ENCODE results near the gene MFSD6.

Gene MFSD6

DNA sequence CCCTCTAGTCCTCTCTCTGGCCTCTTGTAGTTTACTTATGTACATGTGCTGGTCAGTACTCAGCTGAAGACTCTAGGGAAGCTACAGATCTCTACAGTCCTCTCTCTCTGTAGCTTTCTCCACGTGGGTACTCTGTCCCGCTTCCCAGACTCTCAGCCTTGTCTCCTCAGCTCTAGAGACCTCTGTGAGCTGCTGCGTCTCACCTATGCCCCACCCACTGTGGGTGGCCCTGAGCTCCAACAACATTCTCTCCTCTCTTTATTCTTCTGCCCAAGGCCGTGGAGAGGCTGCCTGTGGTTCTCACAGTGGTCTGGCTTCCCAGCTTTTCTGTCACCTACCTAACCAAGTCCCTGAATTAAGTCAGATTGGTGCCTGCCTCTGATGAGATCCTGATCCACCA, 33.4 kb downstream of the MFSD6 start:
- DNase-seq = no peak

DNA sequence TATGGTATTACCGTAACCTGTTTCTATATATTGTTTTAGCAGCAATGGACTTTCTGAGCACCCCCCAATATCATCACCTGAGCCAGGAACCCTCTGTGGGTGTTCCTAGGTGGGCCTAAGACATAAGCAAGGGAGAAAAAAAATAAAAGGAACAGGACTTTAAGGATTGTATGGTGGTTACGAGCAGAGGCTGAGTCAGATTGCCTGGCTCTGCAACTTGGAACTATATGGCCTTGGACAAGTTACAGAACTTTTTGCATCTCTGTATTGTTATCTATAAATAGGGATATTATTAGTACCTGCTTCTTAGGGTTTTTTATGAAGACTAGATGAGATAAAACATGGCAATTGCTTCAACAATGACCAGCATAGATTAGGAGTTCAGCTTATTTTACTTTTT, 34.9 kb downstream of the MFSD6 start:
- DNase-seq = no peak

DNA sequence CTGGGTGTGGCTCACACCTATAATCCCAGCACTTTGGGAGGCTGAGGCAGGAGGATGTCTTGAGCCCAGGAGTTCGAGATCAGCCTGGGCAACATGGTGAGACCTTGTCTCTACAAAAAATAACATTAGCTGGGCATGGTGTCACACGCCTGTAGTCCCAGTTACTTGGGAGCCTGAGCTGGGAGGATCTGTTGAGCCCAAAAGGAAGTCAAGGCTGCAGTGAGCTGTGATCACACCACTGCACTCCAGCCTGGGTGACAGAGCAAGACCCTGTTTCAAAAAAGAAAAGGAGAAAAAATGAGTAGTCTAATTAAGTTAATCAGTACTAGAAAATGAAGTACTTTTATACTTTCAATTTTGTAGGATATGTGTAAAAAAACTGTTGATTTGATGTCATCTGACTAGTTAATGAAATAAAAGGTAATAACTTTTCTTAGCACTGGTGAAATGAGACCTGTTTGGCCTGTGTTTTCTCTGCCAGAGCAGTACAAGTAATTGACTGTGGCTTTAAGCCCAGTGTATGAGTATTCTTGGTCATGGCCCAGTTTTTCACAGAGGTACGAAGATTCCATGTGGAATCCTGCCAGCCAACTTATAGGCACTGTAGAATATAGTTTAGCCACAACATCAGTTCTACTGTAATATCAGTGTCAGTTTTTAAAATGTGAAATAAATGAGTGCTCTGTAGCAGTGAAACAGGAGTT, 35.8 kb downstream of the MFSD6 start:
- no peak for DNase-seq

DNA sequence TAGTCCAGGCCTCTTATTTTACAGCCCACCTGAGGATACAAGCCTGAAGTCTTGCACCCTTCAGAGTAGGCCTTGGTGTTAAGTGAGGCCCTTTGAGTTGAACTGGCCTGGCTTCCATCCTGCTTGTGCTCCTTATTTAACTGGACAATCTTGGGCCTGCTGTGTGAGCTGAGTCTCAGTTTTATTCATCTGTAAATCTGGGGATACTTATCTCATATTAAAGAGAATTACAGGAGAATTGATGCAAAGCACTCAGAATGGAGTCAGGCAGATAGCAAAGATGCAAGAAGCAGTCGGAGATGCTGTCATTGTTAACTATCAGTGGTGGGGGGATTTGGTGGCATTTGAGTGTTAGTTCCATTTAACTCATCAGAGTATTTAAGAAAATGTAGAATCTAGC, 36.8 kb downstream of the MFSD6 start:
- no peak for DNase-seq

DNA sequence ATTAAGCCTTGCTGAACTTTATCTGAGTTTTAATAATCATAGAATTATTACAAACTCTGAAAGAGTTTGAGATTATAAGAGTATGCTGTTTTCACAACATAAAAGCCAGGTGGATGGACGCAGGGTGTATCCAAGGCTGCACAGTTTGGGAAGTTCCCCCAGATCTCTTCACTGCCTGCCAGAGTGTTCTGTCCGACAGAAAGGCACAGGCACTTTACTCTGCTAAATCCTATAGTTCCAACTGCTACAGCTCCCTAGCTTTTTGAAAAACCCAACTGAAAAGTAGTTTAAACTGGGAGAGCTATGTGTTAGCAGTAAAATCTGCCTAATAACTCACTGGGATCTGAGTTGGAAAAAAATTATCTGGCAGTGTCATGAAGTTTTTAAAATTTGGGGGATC, 38.0 kb downstream of the MFSD6 start:
- DNase-seq = no peak

DNA sequence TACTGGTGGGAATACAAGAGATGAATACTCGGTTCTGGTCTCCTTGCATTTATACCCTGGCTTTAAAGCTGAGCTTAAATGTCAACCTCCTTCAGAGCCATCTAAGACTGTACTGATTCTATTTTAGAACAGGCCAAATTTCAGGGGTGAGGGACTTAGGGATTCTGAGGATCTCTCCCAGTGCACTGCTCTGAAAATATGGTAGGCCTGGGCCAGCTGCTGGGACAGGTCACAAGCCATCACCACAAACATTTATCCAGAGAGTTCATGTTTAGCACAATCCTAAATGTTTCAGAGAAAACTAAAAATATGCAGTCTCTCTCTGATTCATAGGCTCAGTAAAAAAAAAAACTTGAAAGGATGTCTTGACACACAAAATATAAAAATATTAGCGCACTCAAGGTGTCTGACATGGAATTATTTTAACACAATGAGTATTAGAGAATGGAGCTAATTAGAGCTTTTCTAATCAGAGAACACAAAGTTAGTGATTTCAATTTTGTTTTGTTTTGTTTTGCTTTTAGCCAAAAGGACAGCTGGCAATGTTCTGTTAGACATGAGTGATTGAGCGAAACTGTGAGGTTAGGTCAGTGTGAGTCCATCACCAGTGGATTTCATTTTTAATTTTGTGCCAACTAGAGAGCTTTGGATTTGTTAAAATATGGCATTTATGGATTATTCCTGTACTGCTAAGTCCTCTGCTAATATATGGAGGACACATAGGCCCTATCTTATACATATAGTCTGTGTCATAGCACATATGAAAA, 38.8 kb downstream of the MFSD6 start:
- no peak for DNase-seq

DNA sequence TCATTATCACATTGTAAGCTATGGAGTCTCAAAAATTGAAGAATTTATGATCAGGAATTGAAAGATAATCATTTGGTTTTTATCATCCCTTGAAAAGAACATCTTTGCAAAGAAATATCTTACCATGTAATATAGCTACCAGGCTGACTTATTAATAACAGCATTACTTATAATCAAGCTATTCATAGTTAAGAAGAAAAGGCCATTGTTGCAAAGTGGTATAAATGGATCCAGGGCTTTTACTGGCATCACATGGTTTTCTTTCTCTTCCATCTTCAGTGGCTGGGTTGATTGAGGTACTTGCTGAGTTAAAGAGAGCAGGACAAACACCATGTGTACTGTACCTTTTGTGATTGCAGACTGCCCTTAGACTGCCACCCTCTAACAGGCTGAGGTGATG, 39.6 kb downstream of the MFSD6 start:
- no peak for DNase-seq

DNA sequence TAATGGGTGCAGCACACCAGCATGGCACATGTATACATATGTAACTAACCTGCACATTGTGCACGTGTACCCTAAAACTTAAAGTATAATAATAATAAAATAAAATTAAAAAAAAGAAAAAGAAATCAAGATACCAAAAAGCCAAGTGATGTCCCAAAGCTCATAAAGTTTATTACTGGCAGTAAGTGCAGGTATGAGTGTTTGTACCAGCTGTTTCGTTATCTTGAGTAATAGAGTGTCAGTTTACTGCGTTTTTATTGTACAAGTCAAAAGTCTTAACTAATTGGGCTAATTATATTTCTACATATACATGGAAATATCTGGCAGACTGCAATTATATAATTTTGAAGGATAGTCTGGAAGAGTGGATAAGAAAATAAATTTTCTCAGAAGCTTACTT, 41.8 kb downstream of the MFSD6 start:
- DNase-seq = no peak

DNA sequence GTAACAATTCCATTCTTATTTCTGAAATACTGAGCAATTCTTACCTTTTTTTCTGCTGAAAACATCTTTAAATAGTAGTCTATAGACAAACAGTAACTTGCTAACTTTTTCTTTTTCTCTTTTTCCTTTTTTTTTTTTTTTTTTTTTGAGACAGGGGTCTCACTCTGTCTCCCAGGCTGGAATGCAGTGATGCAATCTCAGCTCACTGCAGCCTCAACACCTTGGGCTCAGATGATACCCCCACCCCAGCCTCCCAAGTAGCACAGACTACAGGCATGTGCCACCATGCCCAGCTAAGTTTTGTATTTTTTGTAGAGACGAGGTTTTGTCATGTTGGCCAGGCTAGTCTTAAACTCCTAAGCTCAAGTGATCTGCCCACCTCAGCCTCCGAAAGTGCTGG, 42.2 kb downstream of the MFSD6 start:
- no peak for DNase-seq

DNA sequence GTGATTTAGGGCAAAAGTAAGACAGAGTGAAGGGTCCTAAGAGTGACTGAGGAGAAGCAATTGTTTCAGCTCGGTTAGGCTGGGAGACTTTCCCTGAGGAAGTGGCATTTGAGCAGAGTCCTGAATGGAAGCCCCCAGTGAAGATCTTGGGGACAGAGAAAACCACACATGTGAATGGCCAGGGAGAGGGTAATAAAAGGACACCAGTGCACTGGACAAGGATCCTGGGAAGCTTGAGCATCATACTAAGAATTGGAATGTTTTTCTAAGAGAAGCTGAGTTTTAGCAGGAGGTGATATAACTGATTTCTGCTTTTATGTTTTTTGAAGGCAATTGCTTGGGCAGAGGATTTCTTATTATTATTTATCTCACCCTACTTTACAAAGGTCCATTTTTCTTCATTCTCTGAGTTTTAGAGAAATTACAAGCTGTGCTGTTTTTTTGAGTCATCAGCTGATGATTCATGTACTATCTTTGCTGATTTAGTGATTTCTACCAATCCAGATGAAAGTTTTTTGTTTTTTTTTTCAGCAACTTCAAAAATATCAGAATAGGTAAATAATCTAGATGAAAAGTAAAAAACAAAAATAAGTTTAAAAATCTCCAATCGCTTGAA, 43.5 kb downstream of the MFSD6 start:
- no peak for DNase-seq

DNA sequence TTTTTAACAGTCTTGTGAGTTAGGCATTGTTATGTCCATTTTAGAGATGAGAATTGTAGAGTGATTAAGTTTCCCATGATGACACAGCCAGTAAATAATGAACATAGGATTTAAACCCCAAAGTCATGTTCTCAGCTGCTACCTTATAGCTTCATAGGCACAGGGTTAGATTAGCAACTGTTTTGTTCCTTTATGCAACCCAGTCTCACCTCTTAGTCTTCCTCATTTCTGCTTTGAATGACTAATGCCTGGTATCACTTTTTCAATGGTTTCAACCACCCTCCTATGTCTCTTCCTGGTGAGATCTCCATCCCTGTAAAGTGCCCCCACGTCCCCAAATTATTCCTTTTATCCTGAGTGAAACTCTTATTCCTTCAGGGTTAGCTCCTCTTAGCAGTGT, 44.3 kb downstream of the MFSD6 start:
- no peak for DNase-seq

DNA sequence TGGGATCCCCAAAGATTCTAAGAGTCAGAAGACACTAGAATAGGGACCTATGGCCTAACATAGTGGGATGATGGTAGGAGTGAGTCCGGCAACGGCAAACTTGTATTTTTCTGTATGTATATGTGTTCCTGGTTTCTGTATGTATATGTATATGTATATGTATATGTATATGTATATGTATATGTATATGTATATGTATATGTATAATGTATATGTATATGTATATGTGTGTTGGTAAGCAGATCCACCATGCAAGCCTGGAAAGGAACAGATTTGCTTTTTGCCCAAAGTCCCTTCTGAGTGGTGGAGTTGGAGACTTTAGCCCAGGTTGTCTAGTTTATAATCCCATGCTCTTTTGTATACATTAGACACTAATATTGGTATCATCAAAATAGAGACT, 46.6 kb downstream of the MFSD6 start:
- DNase-seq = no peak

DNA sequence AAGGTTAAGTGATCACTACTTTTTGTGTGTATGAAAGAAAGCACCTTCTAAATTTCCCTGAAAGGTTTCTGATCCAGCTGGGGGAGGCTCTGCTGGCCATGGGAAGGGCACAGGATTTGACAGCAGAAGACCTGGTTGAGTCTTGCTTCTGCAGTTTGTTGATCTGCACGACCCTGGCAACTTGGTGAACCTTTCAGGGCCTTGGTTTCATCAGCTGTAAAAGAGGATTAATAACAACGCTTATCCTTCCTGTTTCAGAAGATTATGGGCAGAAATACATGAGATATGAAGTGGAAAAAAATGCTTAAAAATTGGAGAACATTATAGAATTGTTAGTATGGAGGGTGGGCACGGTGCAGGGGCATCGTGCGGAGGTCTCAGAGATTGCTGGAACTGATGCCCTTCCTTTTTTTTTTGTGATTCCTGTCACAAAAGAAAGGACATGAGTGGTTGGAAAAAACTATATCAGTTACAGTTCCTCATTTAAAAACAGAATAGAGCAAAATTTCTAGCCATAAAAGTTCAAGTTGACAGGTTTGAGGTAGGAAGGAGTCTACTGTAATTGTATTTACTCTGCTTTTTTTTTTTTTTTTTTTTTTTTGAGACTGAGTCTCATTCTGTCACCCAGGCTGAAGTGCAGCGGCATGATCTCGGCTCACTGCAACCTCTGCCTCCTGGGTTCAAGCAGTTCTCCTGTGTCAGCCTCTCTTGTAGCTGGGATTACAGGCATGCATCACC, 47.4 kb downstream of the MFSD6 start:
- no peak for DNase-seq

DNA sequence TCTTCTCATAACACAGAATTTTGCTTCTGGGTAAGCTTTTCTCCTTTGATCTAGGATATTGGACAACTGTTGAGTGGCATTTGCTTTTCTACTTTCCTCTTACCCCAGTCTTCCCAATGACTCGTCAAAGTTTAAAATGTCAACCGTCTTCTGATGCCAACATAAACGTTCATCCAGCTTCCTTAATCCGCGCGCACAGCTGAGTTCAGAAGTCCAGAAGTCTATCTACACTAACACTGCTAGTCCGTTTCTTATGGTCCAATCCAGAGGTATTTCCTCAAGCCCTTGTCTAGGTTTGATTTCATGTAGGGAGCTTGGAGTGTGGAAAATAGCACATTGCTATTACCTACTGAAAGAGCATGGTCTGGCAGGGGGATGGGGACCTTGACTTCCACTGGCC, 48.7 kb downstream of the MFSD6 start:
- no peak for DNase-seq

DNA sequence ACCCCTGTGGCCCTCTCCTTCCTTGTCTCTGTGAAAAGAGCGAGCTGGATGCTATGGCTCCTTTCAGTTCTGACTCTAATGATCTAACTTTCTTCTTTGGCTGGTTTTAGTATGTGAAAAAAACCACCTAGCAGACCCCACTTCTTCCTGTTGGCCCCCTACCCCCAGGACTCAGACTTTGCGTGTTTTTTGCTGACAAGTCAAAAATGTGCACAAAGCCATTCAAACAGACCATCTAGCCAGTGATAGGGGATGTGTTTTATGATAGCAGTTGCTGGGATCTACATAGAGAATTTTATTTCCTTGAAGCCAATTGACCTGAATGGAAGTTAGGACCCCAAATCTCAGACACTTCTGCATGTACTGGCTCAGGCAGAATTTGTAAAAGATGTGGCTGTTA, 49.1 kb downstream of the MFSD6 start:
- DNase-seq = no peak

DNA sequence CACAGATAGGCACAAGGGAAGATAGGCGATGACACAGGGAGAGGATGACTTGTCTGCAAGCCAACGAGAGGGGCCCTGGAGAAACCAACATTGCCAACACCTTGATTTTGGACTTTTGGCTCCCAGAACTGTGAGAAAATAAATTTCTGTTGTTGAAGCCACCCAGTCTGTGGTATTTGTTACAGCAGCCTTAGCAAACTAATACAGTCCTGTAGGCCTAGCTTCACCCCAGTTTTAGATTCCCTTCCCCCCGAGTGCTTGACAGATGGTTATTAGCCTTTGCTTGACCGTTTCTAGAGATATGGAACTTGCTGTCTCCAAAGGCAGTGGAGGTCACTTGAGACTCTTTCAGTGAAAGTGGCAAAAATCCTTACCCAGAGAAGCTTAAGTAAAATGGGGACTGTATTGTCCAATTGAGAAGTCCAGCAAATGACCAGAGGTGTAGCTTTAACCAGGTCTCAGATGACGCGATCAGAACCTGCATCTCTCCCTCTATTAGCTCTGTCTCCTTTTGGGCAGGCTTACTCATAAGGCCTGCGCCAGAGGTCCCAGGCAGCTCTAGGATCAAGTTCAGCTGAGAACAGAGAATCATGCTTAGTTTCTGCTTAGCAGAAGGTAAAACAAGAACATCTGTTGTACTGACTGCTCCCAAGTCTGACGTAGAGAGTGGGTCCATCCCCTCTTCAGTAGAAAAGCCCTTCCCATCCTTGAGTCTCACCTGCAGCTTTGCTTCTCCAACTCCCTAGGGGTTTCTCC, 50.4 kb downstream of the MFSD6 start:
- no peak for DNase-seq

DNA sequence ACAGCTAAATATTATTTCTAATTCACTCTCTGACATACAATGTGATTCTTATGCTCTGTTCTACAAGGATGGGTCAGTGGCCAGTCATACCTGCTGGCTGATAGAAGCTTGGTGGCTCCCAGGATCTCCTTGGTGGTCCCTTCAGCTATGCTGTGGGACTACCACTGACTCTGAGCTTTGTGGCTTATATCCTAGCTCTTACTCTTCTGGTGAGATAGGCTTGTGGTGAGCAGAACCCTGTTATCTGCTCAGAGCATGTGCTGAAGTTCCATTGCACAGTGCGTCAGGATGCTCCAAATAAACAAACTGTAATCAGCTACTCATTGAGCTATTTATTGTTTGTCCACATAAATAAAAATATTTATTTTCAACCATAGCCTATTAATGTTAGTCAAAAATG, 51.7 kb downstream of the MFSD6 start:
- DNase-seq = no peak

DNA sequence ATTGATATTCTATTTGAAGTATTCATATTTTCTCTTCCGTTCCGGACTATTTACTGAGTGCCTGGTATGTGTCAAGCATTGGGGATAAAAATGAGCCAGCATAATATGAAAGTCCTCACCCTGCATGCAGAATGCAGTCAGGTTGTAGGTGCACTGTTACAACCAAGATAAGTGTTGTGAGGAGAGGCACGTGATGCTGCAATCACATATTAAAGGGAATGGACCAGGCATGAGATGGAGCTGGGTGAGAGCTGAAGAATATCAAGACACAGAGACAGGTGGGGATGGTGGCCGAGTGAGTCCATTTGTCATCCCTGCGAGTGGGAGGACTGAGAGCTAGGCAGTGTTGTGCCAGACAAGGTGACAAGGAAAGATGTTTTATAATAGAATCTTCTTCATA, 52.3 kb downstream of the MFSD6 start:
- no peak for DNase-seq

DNA sequence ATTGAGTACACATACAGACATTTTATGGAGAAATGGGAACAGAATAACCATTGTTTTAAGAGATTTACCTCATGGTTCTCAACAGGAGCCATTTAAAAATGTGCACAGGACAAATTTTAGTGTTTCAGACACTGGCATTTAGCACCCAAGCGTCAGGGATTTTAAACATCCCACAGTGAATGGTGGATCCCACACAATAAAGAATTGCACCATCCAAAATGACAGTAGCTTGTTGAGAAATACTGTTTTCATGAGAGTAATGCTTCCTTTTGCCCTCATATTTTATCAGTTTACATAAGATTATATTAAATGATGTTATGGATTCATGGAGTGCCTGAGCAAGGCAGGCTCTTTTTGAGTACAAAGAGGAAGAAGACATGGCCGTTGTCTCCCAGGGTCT, 54.0 kb downstream of the MFSD6 start:
- DNase-seq = no peak

DNA sequence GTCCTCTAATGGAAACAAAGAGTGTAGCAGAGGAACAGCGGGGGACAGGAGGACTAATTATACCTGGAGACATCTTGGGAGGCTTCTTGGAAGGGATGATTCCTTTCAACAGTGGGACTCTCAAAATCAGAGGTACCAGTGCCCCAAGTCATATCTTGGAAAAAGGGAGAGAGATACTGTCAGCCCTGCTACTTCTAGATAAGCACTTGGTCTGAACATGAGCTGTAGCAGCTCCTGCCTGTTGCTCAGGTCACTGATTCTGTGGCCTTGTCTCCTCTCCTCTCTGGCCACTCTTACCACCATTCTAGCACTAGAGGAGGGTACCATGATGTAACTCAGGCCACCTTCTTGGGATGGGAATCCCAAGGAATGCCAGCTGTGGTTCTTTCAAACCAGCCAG, 54.5 kb downstream of the MFSD6 start:
- DNase-seq = no peak

DNA sequence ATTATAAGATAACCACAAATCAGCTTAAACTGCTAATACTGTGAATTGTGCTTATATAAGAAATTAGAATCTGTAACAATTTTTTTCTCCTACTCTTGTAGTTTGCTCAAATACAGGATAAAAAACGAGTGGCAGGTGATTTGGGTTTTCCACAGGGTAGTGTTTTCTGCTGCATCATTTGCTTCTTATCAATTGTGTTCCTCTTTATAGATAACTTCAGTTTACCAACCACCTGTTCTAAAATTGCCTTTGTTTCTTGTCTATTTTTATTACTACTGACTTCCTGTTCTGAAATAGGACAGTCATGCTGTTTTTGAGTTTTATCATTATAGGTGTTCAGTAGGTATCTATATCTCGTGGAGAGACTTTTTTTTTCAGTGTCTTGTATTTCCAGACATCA, 56.9 kb downstream of the MFSD6 start:
- no peak for DNase-seq

DNA sequence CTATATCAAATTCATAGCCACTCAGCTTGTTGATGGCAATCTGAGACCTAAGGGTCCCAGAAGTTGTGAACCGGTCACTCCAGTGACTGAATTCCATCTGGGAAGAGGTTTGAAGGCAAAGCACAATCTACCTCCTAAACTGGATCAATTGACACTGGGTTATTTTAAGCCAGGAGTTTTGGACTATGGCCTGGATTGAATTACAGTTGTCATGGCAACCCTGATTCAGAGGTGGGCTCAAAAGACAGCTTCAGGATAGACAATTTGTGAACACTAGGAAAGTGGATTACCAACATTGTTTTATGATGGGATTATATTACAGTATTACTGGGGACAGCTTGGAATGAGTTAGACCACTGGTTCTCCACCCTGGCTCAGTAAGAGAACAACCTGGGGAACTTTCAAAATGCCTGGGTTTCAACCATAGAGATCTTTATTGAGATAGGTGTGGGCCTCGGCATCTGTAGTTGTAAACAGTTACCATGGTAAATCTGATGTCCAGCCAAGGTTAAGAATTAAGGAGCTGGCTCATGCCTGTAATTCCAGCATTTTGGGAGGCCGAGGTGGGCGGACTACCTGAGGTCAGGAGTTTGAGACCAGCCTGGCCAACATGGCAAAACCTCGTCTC, 58.8 kb downstream of the MFSD6 start:
- DNase-seq = no peak

All from activated CD8-positive, alpha-beta memory T cell treated with anti-CD3 and anti-CD28 coated beads, Interleukin-2, amount 50 U/mL, for 48 hours (primary cell).